B cell (primary cell): Measurements from ENCODE around the gene C19orf44. TPM values are rescaled to one million over a fixed set of nuclear protein-coding genes. Genes with fewer than 3 reads are reported as not detected.
"Not testable (repeated sequence)": the region's sequence is repeated elsewhere in the genome, so short reads cannot be mapped to it uniquely, and the experiment has no call there.

ENCODE experiments used
- ATAC-seq: fragments of 200-7000 bp; cut with Tn5 transposase; one replicate; pipeline ENCODE4 v1.10.0; 2021; ENCODE audit warnings: low read depth, mild to moderate bottlenecking, moderate number of reproducible peaks, moderate library complexity
- CTCF ChIA-PET: fragments of 350-600 bp; sonication (Branson Sonifier 250); formaldehyde crosslinking; loops from one replicate; lab custom pipeline; 2021; ENCODE audit warnings: antibody characterized with exemption, inconsistent platforms; lab: Charles Lee
- POLR2A ChIA-PET: fragments of 350-600 bp; sonication (Branson Sonifier 250); formaldehyde crosslinking; loops from one replicate; lab custom pipeline; 2021; ENCODE audit warnings: antibody characterized with exemption; lab: Charles Lee
- DNase-seq: peaks from one replicate; pipeline ENCODE4 v3.0.0; 2013
- H2AFZ ChIP-seq: 2 replicates; pipeline ENCODE4 v1.6.1; 2012; ENCODE audit warnings: mild to moderate bottlenecking, low read depth, low read length; ENCODE audit not compliant: insufficient read depth, poor library complexity, severe bottlenecking
- H3K27ac ChIP-seq, 2 donors: 1 replicate in 1 of 2; 2 replicates in 1 of 2; pipeline ENCODE4 v1.5.1; 2012 to 2013; ENCODE audit warnings: low read length in 2 of 2, mild to moderate bottlenecking in 2 of 2, moderate library complexity in 1 of 2
- H3K27me3 ChIP-seq, 4 experiments: fragments of 200-600 bp in 1 of 4; sonication (generic) in 1 of 4; replicated peaks in 1 of 4; 1 replicate in 2 of 4; 2 replicates in 2 of 4; pipeline versions ENCODE4 v1.6.1 to v1.7.0; 2013 to 2016; ENCODE audit warnings: low read length in 3 of 4, mild to moderate bottlenecking in 2 of 4, mixed read lengths in 1 of 4, moderate library complexity in 1 of 4; ENCODE audit not compliant: insufficient read depth in 4 of 4, control insufficient read depth in 3 of 4; ENCODE audit errors: control extremely low read depth in 1 of 4
- H3K36me3 ChIP-seq, 2 experiments: replicated peaks in 1 of 2; 1 replicate in 1 of 2; 2 replicates in 1 of 2; pipeline versions ENCODE4 v1.6.1 to v1.7.1; 2013; ENCODE audit warnings: low read length in 1 of 2; ENCODE audit not compliant: insufficient read depth in 2 of 2, control insufficient read depth in 1 of 2; ENCODE audit errors: control extremely low read depth in 1 of 2, extremely low read depth in 1 of 2
- H3K4me1 ChIP-seq, 2 donors: fragments of 200-600 bp in 1 of 2; sonication (generic) in 1 of 2; 1 replicate in 1 of 2; 2 replicates in 1 of 2; pipeline versions ENCODE4 v1.5.1 to v1.6.1; 2013 to 2017; ENCODE audit warnings: low read length in 2 of 2; ENCODE audit not compliant: control insufficient read depth in 2 of 2, insufficient read depth in 2 of 2
- H3K4me2 ChIP-seq: replicated peaks from 2 replicates; pipeline ENCODE3; 2012; ENCODE audit warnings: mild to moderate bottlenecking, low read depth, low read length; ENCODE audit not compliant: poor library complexity, severe bottlenecking
- H3K4me3 ChIP-seq, 5 experiments: fragments of 200-600 bp in 1 of 5; sonication (generic) in 1 of 5; 1 replicate in 3 of 5; 2 replicates in 2 of 5; pipeline versions ENCODE4 v1.5.1 to v1.7.0; 2011 to 2016; ENCODE audit warnings: low read length in 4 of 5, mild to moderate bottlenecking in 4 of 5, low read depth in 2 of 5, control low read depth in 1 of 5, moderate library complexity in 1 of 5; ENCODE audit not compliant: insufficient read depth in 1 of 5; ENCODE audit errors: control extremely low read depth in 1 of 5, extremely low read depth in 1 of 5
- H3K79me2 ChIP-seq: fragments of 200-600 bp; sonication (generic); one replicate; pipeline ENCODE4 v1.6.0; 2016; ENCODE audit warnings: low read length; ENCODE audit not compliant: control insufficient read depth, insufficient read depth
- H3K9ac ChIP-seq: fragments of 200-600 bp; sonication (generic); 2 replicates; pipeline ENCODE4 v1.6.1; 2017; ENCODE audit warnings: mild to moderate bottlenecking, low read length, moderate library complexity
- H3K9me3 ChIP-seq, 3 donors: one replicate each; pipeline versions ENCODE4 v1.6.1 to v1.7.1; 2013; ENCODE audit warnings: low read length in 2 of 3; ENCODE audit not compliant: control insufficient read depth in 2 of 3, insufficient read depth in 1 of 3; ENCODE audit errors: control extremely low read depth in 1 of 3
- H4K20me1 ChIP-seq: 2 replicates; pipeline ENCODE4 v1.6.0; 2012; ENCODE audit warnings: mild to moderate bottlenecking, low read length; ENCODE audit not compliant: insufficient read depth, control insufficient read depth, poor library complexity, severe bottlenecking
- H3K27ac Mint-ChIP-seq: one replicate; pipeline ENCODE4 v1.8.0; 2021; ENCODE audit warnings: mixed read lengths
- H3K27me3 Mint-ChIP-seq: one replicate; pipeline ENCODE4 v1.8.0; 2021; ENCODE audit warnings: mixed read lengths
- H3K4me1 Mint-ChIP-seq: one replicate; pipeline ENCODE4 v1.8.0; 2021; ENCODE audit warnings: mixed read lengths
- H3K4me3 Mint-ChIP-seq: one replicate; pipeline ENCODE4 v1.8.0; 2021; ENCODE audit warnings: mixed read lengths
- H3K9me3 Mint-ChIP-seq: one replicate; pipeline ENCODE4 v1.8.0; 2022; ENCODE audit warnings: mixed read lengths; ENCODE audit not compliant: insufficient read depth
- CTCF ChIP-seq: fragments of 200-600 bp; IDR thresholded peaks from one replicate; pipeline ENCODE4 v1.8.0; 2022; ENCODE audit warnings: antibody characterized with exemption, mild to moderate bottlenecking
- EZH2 ChIP-seq: IDR thresholded peaks from 2 replicates; pipeline ENCODE4 v1.6.1; 2012; ENCODE audit warnings: borderline replicate concordance, low read depth, mild to moderate bottlenecking, moderate library complexity, low read length; ENCODE audit not compliant: insufficient read depth, poor library complexity, severe bottlenecking
- WGBS: methylation state at CpG from one replicate; pipeline ENCODE4 v1.1.5; 2013; ENCODE audit warnings: missing lambda C conversion rate; ENCODE audit not compliant: insufficient coverage; 5-methylcytosine and 5-hydroxymethylcytosine counted together
- intact Hi-C: fragments of 100-400 bp; cut with micrococcal nuclease; formaldehyde crosslinking; loops from one replicate; pipeline ENCODE4 v1.10.0; 2022
- polyA plus RNA-seq: library from polyadenylated mRNA; depleted of rRNA; stranded (reverse); fragments of >200 nt; gene quantifications from 2 replicates; pipeline ENCODE4 v1.2.3, GENCODE V29; 2012
- total RNA-seq, 2 donors: library from RNA; stranded (reverse); fragments of 120-200 nt in 1 of 2; gene quantifications; 1 replicate in 1 of 2; 2 replicates in 1 of 2; pipeline versions ENCODE4 v1.2.3 to v1.2.4, GENCODE V29; 2013 to 2022

C19orf44 gene
- total and polyA plus RNA-seq, 2 donors (not counting 1 experiment from before 2014, with no cell fraction given), result 4.9 to 8.4 TPM

GRCh38 chr19:16544473-16545231 lies 48.5 kb downstream of the C19orf44 start:
- DNase-seq (peak; percentile 51), ATAC-seq (no peak)
- ChIA-PET POLR2A (interaction anchor here (1.2 to 1.5 kb wide), 2 partner anchors 40 to 43 kb away, joined by 5 to 7 read pairs; no protein-coding TSS in a partner anchor), CTCF (no interaction called here)
- Mint-ChIP-seq H3K9me3 (no peaks in the 10 kb centered on the region), H3K27me3 (no peaks in the 10 kb centered on the region), H3K4me1 (peaks cover 36% of the 10 kb centered on the region), H3K4me3 (peak overlapping the region; percentile 68), H3K27ac (peak overlapping the region; percentile 88)
- H3K4me1 ChIP-seq, result peaks cover 29 to 49% of the 10 kb centered on the region in 2 donors
- TF ChIP-seq EZH2, result no peak
- no peak for TF ChIP-seq CTCF
- peaks cover 0 to 6% of the 10 kb centered on the region in 2 experiments for H3K36me3 ChIP-seq
- peaks cover 29% of the 10 kb centered on the region for H4K20me1 ChIP-seq
- no peaks in the 10 kb centered on the region for H3K27me3 ChIP-seq
- intact Hi-C loops, result loop anchor here (5.0 kb wide), 1 partner anchor 347 kb away; the partner anchor contains the start of gene AP1M1
- no peak overlapping the region for H2AFZ ChIP-seq
- no peaks in the 10 kb centered on the region for H3K9me3 ChIP-seq
- H3K4me2 ChIP-seq, result peak overlapping the region; percentile 36
- peaks cover 80% of the 10 kb centered on the region for H3K79me2 ChIP-seq
- H3K9ac ChIP-seq, result peak overlapping the region; percentile 27
- H3K4me3 ChIP-seq, result no peak overlapping the region
- 67% methylated on average over 5 of the region's 11 CpGs for WGBS
- H3K27ac ChIP-seq, result peak overlapping the region; percentile 5 to 41

DNA sequence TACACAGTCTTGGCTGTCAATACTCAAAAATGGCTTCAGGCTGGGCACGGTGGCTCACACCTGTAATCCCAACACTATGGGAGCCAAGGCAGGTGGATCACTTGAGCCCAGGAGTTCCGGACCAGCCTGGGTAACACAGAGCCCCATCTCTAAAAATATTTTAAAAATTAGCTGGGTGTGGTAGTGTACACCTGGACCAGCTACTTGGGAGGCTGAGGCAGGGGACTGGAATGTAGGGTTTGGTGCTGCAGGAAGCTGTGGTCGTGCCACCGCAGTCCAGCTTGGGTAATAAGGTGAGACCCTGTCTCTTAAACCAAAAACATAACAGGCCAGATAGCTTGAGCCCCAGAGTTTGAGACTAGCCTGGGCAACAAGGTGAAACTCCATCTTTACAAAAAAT lies 52.8 kb downstream of the C19orf44 start:
- no peaks in the 10 kb centered on the region for H3K27me3 ChIP-seq
- no peak for ATAC-seq
- H3K4me3 ChIP-seq, result no peak overlapping the region
- no CpG with 5 or more reads among the region's 4 CpGs for WGBS
- no peak overlapping the region for H3K27ac ChIP-seq
- peaks cover 45% of the 10 kb centered on the region for H3K79me2 ChIP-seq
- peaks cover 4% of the 10 kb centered on the region for H4K20me1 ChIP-seq
- Mint-ChIP-seq H3K4me1 (peaks cover 11% of the 10 kb centered on the region), H3K4me3 (no peak overlapping the region), H3K9me3 (no peaks in the 10 kb centered on the region), H3K27me3 (no peaks in the 10 kb centered on the region), H3K27ac (no peak overlapping the region)
- intact Hi-C loops, result no loop called here
- peaks cover 1 to 19% of the 10 kb centered on the region in 2 experiments for H3K36me3 ChIP-seq
- H3K9ac ChIP-seq, result no peak overlapping the region
- H2AFZ ChIP-seq, result no peak overlapping the region
- no peak for TF ChIP-seq CTCF
- no peak for TF ChIP-seq EZH2
- H3K4me1 ChIP-seq, result peaks cover 9 to 17% of the 10 kb centered on the region in 2 donors
- H3K4me2 ChIP-seq, result no peak overlapping the region
- DNase-seq, result no peak
- POLR2A ChIA-PET, result no interaction called here
- CTCF ChIA-PET, result no interaction called here
- no peaks in the 10 kb centered on the region for H3K9me3 ChIP-seq

DNA sequence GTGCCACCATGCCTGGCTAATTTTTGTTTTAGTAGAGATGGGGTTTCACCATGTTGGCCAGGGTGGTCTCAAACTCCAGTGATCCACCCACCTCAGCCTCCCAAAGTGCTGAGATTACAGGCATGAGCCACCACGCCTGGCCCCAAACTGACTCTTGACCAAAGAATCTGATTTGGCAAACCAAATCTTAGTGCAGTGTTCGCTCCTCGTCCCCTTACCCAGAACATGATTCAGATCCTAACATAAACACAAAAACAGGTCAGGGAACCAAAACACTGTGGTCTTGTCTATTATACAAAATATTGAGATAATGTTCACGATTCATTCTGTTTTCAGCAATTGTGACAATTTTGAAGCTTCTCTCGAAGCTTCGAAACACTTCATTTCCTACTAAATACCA lies 55.7 kb downstream of the C19orf44 start:
- intact Hi-C loops, H3K9me3 Mint-ChIP-seq, H3K4me3 Mint-ChIP-seq, H3K27me3 ChIP-seq, H3K4me3 ChIP-seq, H4K20me1 ChIP-seq, H3K9me3 ChIP-seq, CTCF ChIA-PET, H3K27ac ChIP-seq, H3K4me1 ChIP-seq, H3K4me1 Mint-ChIP-seq, H3K9ac ChIP-seq, ATAC-seq, H3K27me3 Mint-ChIP-seq, DNase-seq, H3K4me2 ChIP-seq, H3K27ac Mint-ChIP-seq, H2AFZ ChIP-seq: not testable (repeated sequence)
- POLR2A ChIA-PET, result interaction anchor here (0.7 kb wide), 1 partner anchor 8 kb away, joined by 5 read pairs; no protein-coding TSS in a partner anchor
- WGBS, result 96% methylated on average over 3 of the region's 6 CpGs
- Histone ChIP-seq H3K79me2 (peaks cover 26% of the 10 kb centered on the region), H3K36me3 (peaks cover 1 to 31% of the 10 kb centered on the region in 2 experiments)
